GM23338 (cell line): ENCODE results near the gene TLDC2.

Experiments used
- CREB1 ChIP-seq: fragments of 250-450 bp; sonication (Bioruptor Pico); IDR thresholded peaks from 2 replicates; pipeline ENCODE4 v1.5.0; 2020; ENCODE audit warnings: low read depth, mild to moderate bottlenecking, moderate library complexity
- CTCF ChIP-seq, 2 experiments: fragments of 200-600 bp in 1 of 2; sonication (generic) in 1 of 2; conservative IDR thresholded peaks; 2 replicates each; pipeline versions ENCODE4 v1.5.1 to v1.6.1; 2016 to 2017; ENCODE audit warnings: antibody characterized with exemption in 2 of 2, low read depth in 2 of 2, mild to moderate bottlenecking in 2 of 2, moderate library complexity in 1 of 2
- EZH2 ChIP-seq: fragments of 200-600 bp; sonication (generic); IDR thresholded peaks from one replicate; pipeline ENCODE4 v1.8.0; 2017; ENCODE audit warnings: antibody characterized with exemption, mild to moderate bottlenecking, low read depth; ENCODE audit not compliant: unreplicated experiment
- EZH2phosphoT487 ChIP-seq: fragments of 200-600 bp; sonication (generic); IDR thresholded peaks from one replicate; pipeline ENCODE4 v1.8.1; 2018; ENCODE audit warnings: antibody characterized with exemption; ENCODE audit not compliant: unreplicated experiment
- JUNB ChIP-seq: IDR thresholded peaks from one replicate; pipeline ENCODE4 v1.6.1; 2016; ENCODE audit warnings: antibody characterized with exemption; ENCODE audit not compliant: unreplicated experiment
- NANOG ChIP-seq: IDR thresholded peaks from 2 replicates; pipeline ENCODE4 v1.6.1; 2016; ENCODE audit warnings: antibody characterized with exemption, borderline replicate concordance
- POLR2AphosphoS5 ChIP-seq: IDR thresholded peaks from 2 replicates; pipeline ENCODE4 v1.6.1; 2016; ENCODE audit warnings: antibody characterized with exemption, low read depth
- STAT1 ChIP-seq: IDR thresholded peaks from one replicate; pipeline ENCODE4 v1.6.1; 2016; ENCODE audit warnings: antibody characterized with exemption; ENCODE audit not compliant: unreplicated experiment
- ZNF114 ChIP-seq: fragments of 250-450 bp; sonication (Bioruptor Pico); IDR thresholded peaks from 2 replicates; pipeline ENCODE4 v1.5.0; 2020; ENCODE audit warnings: mild to moderate bottlenecking, moderate library complexity
- ZNF331 ChIP-seq: fragments of 250-450 bp; sonication (Bioruptor Pico); IDR thresholded peaks from 2 replicates; pipeline ENCODE4 v1.5.0; 2020; ENCODE audit warnings: low read depth, mild to moderate bottlenecking, moderate library complexity
- TF ChIP-seq, protein P1 (sequence below): IDR thresholded peaks from 2 replicates; pipeline ENCODE4 v1.6.1; 2016; ENCODE audit warnings: antibody characterized with exemption
- TF ChIP-seq, protein P2 (sequence below): IDR thresholded peaks from one replicate; pipeline ENCODE4 v1.6.1; 2018; ENCODE audit warnings: antibody characterized with exemption; ENCODE audit not compliant: unreplicated experiment

DNA sequence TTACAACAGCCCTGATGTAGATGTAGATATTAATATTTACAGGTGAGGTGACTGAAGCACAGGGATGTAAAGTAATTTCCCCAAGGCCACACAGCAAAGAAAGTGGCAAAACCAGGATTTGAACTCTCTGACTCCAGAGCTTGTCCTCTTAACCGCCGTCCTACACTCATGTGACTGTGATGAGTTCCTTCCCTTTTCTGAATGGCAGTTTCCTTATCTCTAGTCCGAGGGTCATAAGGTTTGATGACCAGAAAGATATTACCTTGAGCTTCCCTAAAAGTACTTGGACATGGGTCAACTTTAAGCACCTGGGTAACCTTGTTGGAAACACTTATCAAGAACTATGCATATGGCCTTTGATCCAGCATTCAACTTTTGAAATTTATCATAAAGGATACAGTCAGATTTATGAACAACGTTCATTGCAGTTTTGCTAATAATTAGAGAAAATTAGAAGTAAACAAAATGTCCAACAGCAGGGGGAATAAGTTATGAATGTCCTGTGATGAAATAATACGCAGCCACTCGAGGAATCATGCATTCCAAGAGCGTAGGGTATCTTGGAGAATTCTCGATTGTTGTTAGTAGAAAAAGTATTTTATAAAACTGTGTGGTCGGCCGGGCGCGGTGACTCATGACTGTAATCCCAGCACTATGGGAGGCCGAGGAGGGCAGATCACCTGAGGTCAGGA is 2.3 kb upstream of the TLDC2 start:
- TF ChIP-seq POLR2AphosphoS5 (no peak), CTCF (conservative IDR thresholded peaks at IDR 0.05; ENCODE audit: low read depth in 2 of 2) (no peak), CREB1 (CRISPR knock-in tag) (no peak), EZH2phosphoT487 (no peak), EZH2 (no peak), NANOG (no peak), ZNF331 (CRISPR knock-in tag) (no peak), JUNB (no peak), STAT1 (no peak), ZNF114 (CRISPR knock-in tag) (no peak)
- TF ChIP-seq, protein P1, sequence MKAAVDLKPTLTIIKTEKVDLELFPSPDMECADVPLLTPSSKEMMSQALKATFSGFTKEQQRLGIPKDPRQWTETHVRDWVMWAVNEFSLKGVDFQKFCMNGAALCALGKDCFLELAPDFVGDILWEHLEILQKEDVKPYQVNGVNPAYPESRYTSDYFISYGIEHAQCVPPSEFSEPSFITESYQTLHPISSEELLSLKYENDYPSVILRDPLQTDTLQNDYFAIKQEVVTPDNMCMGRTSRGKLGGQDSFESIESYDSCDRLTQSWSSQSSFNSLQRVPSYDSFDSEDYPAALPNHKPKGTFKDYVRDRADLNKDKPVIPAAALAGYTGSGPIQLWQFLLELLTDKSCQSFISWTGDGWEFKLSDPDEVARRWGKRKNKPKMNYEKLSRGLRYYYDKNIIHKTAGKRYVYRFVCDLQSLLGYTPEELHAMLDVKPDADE: no peak
- TF ChIP-seq, protein P2, sequence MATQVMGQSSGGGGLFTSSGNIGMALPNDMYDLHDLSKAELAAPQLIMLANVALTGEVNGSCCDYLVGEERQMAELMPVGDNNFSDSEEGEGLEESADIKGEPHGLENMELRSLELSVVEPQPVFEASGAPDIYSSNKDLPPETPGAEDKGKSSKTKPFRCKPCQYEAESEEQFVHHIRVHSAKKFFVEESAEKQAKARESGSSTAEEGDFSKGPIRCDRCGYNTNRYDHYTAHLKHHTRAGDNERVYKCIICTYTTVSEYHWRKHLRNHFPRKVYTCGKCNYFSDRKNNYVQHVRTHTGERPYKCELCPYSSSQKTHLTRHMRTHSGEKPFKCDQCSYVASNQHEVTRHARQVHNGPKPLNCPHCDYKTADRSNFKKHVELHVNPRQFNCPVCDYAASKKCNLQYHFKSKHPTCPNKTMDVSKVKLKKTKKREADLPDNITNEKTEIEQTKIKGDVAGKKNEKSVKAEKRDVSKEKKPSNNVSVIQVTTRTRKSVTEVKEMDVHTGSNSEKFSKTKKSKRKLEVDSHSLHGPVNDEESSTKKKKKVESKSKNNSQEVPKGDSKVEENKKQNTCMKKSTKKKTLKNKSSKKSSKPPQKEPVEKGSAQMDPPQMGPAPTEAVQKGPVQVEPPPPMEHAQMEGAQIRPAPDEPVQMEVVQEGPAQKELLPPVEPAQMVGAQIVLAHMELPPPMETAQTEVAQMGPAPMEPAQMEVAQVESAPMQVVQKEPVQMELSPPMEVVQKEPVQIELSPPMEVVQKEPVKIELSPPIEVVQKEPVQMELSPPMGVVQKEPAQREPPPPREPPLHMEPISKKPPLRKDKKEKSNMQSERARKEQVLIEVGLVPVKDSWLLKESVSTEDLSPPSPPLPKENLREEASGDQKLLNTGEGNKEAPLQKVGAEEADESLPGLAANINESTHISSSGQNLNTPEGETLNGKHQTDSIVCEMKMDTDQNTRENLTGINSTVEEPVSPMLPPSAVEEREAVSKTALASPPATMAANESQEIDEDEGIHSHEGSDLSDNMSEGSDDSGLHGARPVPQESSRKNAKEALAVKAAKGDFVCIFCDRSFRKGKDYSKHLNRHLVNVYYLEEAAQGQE: no peak
